CD4-positive, alpha-beta T cell treated with Interleukin-4 for 4 hours (primary cell): Measurements from ENCODE around the gene PCMTD2.

Experiments used
- DNase-seq: peaks from one replicate; pipeline ENCODE4 v3.0.0-alpha.2; 2020

Gene PCMTD2

DNA sequence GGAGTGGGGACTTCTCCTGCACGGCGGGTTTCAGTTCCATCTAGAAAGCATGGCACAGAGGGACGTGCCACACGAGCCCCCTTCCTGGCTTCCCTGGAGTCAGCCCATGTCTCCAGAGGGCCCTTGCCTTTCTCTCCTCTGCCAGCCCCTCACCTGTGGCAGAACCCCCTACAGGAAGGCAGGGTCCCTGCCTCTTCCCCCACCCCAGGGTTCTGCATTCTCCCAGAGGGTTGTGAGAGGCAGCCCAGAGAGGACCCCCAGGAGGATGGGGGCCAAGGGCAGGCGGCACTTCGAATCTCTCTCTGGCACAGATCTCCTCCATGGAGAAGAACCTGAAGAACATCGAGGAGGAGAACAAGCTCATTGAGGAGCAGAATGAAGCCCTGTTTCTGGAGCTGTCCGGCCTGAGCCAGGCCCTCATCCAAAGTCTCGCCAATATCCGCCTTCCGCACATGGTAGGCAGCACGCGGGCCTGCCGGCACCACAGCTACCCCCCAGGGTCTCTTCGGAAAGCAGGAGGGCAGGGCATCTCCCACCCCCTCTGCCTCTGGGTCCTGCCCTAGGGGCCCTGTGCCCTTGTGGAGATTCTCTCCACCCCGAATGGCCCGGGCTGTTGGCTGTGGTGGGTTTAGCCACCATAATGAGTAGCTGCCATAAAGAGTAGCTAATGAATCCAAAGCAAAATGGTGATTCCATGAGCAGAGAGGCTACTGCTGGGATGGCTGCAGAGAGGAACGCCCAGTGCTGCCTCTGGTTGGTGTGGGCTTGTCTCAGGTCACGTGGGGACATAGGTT, 15.9 kb upstream of the PCMTD2 start:
- DNase-seq = no peak

DNA sequence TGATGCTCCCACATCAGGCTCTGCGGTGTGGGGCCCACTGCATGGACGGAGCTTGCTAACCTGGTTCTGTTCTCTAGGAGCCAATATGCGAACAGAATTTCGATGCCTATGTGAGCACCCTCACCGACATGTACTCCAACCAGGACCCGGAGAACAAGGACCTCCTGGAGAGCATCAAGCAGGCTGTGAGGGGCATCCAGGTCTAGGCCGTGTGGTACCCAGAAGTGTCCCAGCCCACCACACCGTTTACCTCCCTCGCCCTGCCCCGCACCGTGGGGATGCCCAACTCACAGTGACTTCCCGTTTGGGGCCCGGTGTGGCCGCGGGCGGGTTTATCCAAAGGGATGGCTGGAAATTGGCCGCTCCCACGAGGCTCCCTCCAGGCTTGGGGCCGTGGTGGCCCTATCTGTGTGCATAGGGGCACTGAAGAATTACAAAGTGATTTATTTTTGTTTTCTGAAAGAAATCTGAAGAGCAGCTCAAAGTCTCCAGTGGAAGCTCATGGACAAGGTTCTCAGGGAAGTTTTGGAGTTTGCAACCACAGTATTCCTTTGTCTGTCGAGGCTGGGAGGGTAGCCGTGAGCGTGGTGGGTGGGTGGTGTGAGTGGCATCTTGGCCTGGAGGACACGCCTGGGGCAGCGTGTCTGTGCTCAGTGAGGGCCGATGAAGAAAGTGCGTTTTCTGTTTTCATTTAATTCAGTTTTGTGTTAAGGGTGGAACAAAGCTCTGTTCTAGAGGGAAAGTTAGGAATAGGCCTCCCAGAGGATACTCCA, 15.1 kb upstream of the PCMTD2 start:
- DNase-seq = no peak

DNA sequence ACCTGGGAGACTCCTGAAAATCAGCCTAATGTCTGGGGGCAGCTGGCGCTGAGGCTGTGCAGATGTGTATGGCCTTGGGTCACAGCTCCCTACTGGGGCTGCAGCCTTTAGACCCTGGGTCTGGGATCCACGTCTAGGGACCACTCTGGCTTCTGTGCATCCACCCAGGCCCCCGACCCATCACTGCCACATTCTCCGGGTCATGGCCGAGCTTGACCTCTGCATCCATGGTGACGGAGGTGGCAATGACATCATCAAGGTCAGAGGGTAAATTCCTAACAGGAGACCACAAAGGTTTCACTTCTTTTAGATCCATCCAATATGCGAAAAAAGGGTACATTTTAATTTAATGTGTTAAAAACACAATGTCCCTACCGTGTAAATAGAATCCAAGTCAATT, 14.5 kb upstream of the PCMTD2 start:
- DNase-seq = no peak

DNA sequence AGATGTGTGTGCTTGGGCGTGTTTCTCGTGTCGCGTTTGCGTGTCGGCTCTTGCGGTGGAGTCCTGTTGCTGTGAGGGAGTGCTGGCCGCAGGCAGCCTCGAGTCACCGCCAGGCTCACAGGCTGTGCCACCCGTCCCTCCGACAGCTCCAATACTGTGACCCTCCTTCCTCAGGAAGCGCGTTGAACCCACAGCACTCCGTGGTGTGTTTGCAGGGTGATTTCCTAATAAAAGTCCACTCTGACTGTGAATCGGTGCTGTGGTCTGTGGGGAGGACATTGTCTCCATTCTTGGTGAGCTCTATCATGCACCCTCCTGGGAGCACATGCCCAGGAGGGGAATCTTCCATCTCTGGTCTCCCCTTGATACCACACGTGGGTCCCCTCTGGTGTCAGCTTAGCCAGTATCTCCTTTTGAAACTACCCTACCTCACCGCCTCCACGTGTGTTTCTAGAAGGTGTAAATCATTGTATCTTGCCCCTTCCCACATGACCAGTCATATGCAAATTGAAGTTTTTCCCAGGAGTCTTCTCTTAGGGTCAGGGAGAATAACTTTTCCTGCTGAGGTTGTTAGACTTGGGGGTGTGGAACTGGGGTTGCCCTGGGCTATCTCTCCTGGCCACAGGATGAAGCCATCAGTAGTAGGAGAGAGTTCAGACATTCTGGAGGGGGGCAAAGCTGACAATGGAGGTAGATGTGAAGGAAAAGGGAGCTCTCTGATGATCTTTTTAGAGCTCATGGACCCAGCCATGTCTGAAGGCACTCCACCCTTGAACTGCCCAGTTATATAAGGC, 13.3 kb upstream of the PCMTD2 start:
- no peak for DNase-seq

DNA sequence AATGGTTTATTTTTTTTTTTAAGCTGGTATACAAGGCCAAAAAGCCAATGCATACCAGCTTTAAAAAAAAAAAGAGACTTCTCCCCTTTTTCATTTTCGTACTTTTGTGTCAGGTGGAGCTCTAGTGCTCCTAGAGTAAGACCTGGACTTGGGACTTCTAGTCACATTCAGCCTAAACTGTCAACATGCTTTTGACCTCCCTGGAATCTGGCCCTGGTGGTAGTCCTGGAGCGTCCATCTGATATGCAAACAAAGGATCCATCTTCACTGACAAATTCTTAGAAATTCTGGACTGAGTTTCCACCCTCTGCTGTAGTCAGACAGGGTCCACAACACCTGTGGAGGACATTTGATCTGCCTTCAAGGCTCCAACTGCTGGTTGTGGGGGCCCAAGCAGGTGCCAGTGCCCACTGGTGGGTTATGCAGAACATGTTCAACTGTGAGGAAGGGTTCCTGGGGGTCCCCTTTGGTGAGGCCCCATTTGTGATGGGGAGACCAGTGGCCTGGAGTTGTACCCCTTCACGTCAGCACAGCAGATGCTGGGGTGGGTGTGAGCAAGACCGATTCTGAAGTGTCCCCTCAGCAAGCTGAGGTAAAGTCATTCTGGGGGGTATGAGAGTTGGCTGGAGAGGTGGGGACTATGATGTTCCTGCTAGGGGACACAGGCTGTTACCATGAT, 12.6 kb upstream of the PCMTD2 start:
- no peak for DNase-seq

DNA sequence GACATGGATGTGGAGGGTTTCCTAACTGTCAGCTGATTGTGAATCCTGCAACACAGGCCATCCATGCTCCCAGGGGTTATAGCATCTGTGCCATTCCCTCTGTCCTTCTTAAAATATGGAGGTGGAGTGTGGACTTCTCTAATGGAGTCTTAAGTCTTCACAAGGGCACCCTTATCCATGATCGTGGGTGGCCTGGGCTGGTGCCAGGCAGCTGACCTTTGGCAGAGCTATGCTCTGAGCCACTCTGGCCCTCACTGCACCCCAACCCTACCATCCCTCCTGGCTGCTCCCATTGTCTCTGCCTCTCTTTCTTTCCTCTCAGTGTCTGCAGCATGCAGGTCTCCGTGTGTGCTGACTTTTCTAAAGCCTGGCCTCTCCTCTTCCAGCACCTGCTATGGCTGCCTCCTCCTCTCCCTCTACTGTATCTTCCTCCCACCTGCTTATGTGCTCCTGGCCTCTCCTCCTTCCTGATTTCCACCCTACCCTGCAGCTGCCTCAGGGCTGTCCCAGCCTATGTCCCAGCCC, 11.2 kb upstream of the PCMTD2 start:
- DNase-seq = no peak

DNA sequence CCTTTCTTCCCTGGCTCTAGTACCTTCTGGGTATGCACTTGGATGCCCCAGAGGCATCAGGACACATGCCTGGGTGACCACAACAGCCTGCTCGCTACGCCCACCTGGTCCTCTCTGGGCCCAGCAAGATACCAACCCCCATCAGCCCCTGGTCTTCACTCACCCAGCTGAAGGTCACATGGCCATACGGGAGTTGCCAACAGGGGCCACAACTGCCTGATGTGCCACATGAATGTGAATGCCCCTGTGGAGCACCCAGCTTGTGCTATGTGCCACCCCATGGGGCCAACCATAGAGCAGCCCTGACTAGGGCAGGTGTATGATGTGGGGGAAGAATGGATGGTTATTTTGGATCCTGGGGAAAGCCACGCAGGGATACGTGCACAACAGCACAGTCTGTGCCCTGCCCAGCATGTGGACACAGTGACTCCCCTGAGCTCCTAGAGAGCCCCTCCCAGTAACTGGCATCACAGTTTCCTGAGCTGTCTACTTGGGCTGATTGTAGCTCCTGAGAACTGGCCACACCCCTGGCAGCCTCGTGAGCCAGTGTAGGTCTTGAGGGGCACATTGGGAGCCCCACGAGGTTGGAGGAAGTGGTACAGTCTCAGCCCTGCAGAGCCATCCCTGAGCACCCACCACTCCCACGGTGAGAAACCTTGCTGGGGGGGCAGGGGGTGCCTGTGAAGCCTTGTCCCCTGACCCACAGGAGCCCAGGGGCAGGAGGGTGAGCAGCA, 10.5 kb upstream of the PCMTD2 start:
- DNase-seq = no peak

DNA sequence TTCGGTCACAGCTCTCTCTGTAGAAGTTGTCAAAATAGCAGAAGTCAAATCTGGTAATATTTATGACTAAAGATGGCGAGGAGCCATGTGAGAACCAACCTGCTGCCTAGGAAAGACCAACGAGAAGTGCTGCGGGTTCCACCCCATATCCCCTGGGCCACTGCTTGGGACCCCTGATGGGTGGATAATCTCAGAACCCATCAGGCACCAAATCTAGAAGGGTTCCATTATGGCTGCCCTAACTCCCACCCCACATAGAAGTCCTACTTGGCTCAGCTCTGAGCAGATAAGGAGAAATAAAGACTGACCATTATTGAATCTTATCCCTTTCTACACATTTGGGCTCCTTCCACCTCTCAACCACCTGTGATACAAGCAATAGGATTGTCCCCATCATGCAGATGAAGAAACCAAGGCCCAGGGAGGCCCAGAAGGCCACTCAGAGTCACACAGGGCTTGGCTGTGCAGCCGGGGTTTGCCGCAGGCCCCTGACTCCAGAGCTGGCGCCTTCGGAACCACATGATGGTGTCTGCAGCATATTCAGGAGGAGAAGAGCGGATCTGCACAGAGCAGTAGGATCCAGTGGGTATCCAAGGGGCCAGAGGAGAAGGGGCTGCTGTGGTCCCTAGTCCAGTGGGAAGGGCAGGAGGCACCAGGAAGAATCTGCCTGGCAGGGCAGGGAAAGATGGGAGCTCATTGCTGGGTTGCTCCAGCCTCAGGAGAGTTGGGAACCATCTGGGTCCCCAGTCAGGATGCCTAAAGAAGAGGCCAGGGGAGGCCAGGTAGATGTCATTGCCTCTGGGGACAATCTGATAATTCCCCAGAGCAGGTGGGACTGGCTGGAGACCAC, 9.6 kb upstream of the PCMTD2 start:
- DNase-seq = no peak

DNA sequence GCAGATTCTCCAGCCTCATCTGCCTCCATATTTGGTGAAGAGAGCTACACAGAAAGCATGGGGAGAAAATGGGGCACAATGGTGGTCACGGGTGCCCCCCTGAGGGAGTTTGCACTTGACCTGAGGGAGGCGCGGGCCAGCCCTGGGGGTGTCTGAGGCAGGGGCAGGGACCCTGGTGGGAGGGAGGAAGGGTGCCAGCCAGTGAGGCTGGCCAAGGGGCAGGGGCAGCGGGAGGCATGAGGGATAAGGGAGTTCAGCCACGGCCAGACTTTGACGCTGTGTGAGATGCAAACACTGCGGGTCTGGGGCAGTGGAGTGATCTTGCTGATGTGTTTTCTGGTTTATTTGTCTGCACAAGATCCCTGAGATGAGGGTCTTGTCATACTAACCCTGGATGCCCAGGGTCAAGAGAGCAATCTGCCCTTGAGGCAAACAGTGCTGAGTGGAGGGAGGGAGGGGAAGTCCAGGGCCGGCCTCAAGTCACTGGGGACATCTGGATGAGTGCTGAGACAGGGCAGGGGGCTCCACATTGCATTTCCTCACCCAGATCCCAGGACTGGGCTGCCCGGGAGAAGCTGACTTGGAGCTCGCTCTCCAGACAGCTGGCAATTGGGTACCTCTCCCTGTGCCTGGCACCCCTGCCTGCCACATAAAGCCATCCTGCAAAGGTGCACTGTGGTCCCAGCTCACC, 8.8 kb upstream of the PCMTD2 start:
- DNase-seq = no peak

DNA sequence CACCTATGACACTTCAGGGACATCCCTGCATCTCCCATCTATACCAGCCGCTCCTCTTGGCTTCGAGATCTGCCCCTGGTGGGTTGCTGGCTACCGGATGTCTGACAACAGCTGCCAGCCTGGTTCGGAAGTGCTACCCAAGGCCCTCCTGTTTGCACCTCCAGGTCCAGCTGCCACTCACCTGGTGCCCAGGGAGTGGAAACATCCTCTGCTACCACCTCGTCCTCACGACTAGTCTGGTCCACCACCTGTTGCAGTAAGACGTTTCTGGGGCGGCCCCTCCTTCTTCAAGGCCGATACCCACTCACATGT, 8.3 kb upstream of the PCMTD2 start:
- DNase-seq = no peak

DNA sequence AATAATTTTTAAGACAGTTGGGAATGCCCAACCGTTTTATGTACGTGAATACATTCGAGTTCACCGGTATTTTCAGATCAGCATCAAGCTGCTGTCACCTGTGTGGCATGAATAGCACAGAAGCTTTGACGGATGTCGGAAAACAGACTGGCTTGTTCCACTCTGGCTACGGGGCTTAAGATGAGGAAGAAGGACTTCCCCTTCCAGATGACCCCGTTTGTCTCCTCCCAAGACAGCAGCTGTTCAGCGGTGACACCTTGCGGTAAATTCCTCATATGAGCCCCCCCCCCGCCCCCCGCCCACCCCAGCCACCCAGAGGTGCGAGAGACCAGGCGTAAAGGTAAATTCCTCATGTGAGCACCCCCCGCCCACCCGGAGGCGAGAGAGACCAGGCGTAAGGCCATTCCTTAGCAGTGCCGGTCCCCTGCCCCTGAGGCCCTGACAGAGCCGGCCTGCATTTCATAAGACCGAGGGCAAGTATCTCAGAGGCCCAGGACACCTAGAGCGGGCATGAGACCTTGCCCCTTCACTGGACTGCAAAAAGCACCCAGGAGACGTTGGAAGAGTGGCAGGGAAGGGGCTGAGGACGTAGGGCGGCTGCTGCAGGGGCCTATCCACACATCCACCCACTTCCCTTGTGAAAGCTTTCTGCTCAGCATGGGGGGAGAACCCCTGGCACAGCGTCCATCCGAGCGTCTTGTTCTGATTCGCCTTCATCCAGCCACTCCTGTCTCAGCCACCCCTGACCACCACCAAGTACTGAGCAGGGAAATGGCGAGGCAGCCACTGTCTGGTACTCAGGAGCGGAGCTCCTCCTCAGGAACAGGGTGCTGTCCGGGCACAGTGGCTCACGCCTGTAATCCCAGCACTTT, 7.3 kb upstream of the PCMTD2 start:
- DNase-seq = no peak

DNA sequence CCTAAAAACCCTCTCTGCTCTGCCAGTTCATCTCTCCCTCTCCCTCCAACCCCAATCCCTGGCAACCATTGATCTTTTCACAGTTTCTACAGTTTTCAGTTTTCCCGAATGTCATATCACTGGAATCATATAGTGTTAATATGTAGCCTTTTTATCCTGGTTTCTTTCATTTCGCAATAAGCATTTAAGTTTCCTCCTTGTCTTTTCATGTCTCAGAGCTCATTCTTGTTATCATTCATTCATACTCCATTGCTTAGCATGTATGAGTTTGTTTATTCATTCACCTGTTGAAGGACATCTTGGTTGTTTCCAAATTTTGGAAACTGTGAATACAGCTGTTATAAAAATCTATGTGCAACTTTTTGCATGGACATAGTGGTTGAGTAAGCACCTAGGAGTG, 5.5 kb upstream of the PCMTD2 start:
- no peak for DNase-seq

DNA sequence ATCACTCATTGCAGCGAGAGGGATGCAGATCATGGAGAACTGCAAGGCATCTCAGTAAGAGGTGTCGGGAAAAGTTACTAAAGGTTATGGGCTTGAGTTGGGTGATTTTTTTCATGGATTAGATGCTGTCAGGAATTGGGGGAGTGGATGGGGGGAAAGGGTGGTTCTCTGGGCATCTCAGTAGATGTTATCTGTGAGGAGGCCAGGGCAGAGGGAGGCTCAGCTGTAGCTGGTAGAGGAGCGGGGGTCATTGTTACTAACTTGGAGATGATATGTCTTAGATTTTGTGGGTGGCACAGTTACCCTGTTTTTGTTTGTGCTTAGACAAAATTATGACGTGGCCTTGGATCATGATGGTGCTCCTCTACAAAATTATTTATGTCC, 2.6 kb upstream of the PCMTD2 start:
- DNase-seq = no peak

DNA sequence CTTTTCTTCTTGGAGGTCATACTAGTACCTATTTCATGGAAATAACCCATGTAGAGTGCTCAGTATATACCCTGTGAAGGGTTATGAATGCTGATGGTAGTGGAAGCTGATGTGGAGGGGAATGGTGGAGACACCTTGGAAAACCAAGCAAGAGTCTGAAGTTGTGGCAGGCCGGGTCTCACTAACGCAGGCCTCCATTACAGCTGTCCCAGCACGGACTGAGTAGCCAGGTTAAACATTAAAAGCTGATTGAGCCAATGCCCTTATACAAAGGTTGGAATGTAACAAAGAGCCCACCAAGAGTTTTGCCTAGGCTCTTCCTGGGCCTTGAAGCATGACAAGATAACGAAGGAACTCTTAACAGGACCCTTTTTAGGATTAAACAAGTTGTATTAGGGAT, 2.1 kb upstream of the PCMTD2 start:
- no peak for DNase-seq

DNA sequence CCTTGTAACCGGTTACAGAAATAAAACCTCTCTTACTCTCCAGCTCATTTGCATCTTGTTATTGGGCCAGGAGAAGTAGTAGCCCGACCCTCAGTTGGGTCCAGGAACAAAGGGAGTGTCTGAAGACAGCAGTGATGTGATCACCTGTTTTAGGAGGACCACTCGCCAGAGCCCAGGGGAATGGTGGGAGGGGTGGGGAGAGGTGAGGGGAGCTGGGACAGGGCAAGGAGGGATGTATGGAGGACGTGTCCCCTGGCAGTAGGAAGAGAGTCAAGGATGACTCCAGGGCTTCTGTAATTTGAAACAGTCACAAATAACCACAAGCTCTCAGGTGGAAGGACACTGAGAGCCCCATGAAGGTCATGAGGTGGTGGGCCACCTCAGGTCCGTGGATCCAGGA, 1.4 kb upstream of the PCMTD2 start:
- DNase-seq = no peak

DNA sequence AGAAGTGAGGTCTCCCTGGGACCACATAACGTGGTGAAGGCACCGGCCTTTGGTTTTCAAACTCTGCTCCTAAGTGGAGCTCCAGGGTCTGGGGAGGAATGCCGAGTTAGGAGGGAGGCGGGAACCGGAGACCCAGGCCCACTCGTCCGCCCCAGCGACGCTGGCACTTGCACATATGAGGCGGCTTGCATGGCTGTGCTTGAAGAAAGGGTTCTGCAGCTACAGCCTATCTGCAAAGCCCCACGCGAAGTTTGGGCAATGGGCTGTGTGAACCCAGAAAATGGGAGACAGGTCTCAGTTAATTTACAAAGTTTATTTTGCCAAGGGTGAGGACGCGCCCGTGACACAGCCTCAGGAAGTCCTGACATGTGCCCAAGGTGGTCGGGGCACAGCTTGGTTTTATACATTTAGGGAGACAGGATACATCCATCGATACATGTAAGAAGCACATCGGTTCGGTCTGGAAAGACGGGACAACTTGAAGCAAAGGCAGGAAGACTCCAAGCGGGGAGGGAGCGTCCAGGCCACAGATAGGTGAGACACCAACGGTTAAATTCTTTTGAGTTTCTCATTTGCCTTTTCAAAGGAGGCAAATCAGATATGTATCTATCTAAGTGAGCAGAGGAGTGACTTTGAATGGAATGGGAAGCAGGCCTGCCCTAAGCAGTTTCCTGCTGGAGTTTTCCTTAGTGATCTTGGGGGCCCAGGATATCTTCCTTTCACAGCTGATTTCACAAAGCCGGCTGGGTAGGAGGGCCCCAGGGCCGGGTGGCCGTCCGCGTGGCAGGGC, 782 bp upstream of the PCMTD2 start:
- no peak for DNase-seq

DNA sequence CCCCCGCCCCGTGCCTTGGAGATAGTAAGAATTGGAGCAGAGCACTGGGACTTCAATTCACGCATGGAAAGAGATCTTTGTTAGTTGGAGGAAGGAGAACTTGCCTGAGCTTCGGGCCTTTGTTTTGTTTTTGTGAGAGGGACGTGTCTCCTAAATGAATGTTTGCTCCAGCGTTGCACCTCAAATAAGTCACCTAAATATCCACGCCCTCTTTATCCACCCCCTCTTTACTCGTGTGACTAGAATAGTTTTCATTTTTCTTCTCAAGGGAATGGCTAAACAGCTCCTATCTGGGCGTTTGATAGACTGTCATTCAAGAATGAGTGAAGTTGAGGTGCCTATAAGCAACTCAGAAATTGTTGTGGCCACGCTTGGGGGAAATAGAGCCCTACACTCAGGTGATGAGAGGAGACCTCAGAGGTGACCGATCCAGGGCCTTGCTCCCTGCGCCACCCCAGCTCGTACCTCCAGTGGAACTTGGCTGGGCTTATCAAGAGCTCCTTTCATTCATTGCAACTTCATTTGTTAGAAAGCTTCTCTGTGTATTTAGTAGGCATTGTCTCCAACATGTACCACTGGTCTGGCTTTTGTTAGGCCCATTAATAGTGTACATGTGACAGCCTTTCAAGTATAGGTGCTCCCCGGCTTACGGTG, 861 bp downstream of the PCMTD2 start:
- no peak for DNase-seq

DNA sequence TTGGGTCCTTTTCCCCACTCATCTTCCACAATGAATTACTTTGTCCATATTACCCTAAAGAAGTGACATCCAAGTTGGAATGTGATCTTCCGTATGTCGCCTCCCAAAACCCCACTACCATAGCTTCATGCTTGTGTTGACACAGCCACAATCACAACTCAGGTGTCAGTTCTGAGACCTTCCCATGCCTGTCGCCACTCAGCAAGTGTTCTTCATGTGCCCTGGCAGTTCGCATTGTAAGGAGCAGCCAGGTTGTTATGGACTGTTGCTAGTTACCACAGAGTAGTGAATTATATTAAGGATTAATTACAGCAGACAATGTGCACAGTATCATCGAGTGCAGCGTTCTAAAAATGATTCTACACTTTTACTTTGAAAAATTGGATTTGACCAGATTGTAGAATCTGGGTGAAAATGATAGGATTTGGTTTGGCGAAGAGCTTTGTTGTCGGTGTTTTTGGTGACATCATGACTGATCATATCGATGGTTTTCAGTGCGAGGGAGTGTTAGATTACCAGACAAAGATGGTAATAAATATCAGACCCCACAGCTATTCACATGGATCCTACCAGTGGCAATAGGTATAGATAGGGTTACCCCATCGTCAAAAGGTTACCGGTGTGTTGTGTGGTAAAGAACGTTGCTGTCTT, 1.7 kb downstream of the PCMTD2 start:
- no peak for DNase-seq
